PC-9 (cell line): ENCODE measurements around the gene DOCK11.

ENCODE experiments used
- CTCF ChIP-seq: fragments of 200-600 bp; sonication (generic); conservative IDR thresholded peaks from 2 replicates; pipeline ENCODE4 v1.6.1; 2017; ENCODE audit warnings: mixed run types, antibody characterized with exemption, mild to moderate bottlenecking, moderate library complexity
- EZH2 ChIP-seq: fragments of 200-600 bp; sonication (generic); IDR thresholded peaks from 2 replicates; pipeline ENCODE4 v1.8.0; 2017; ENCODE audit warnings: antibody characterized with exemption, low read depth

DNA sequence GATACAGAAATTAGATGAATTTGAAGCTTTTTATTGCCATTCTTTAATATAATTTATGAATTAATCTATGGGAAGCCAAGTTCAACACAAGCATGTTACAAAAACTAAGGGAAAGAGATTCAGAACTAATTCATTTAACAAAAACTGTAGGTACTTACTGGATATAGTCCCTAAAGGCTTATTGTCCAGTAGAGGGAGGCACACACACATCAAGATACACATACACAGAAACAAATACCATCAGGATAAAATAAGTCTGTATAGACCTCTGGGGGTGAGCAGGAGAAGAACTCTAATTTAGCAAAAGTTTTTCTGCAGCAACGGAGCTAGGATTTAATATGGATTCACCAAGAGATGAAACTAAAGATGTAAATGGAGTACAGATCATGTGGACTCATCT lies 148.8 kb downstream of the DOCK11 start:
- no peak for TF ChIP-seq EZH2
- peak; percentile 77 for TF ChIP-seq CTCF
